Peyer's patch (tissue), 4 donors: Measurements from ENCODE around the gene CDH3.

Experiments used
- CTCF ChIP-seq, 6 experiments: fragments of 450-650 bp in 4 of 6; fragments of 200-600 bp in 2 of 6; sonication (generic) in 1 of 6; IDR thresholded peaks; one replicate each; pipeline ENCODE4 v1.5.1; 2017 to 2019; ENCODE audit warnings: antibody characterized with exemption in 6 of 6, mild to moderate bottlenecking in 3 of 6, moderate library complexity in 1 of 6
- POLR2A ChIP-seq, 2 donors: fragments of 450-650 bp; IDR thresholded peaks; one replicate each; pipeline ENCODE4 v1.5.1; 2017; ENCODE audit warnings: antibody characterized with exemption in 2 of 2, mild to moderate bottlenecking in 2 of 2, moderate library complexity in 2 of 2

GRCh38 chr16:68642047-68642435, 3.1 kb upstream of the CDH3 start:
- TF ChIP-seq POLR2A (IDR thresholded peaks at IDR 0.05): no peak
- no peak for TF ChIP-seq CTCF (IDR thresholded peaks at IDR 0.05)
